NCI-H1930 (cell line): Measurements from ENCODE around the gene ITPRID2.
"Not testable (repeated sequence)": the region's sequence is repeated elsewhere in the genome, so short reads cannot be mapped to it uniquely, and the experiment has no call there.

Experiments used
- DNase-seq, 2 experiments: peaks; one replicate each; lab custom pipeline; 2025; lab: John Stamatoyannopoulos, UW

Gene ITPRID2

GRCh38 chr2:181916726-181917718 is 25.5 kb downstream of the ITPRID2 start:
- no peak for DNase-seq

- no peak for DNase-seq
Measured at GRCh38 chr2:181918188-181918587, 26.7 kb downstream of the ITPRID2 start.

DNA sequence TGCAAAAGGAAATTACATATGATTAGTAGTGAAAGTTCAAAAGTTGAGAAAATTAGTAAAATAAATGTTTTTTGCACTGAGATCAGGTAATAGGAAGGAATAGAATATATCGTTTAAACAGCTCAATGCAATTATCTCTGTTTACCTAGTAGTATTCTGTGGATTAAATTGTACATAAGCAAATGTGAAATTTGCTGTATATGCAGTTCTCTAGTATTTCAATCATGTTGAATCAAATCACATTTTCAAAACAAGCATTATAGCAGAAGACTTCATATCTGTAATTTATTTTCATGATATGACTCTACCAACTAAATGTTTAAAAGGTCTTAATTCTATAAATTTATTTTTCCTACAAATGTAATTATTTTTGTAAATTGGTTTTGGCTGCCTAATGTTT is 31.6 kb downstream of the ITPRID2 start:
- DNase-seq = no peak

DNA sequence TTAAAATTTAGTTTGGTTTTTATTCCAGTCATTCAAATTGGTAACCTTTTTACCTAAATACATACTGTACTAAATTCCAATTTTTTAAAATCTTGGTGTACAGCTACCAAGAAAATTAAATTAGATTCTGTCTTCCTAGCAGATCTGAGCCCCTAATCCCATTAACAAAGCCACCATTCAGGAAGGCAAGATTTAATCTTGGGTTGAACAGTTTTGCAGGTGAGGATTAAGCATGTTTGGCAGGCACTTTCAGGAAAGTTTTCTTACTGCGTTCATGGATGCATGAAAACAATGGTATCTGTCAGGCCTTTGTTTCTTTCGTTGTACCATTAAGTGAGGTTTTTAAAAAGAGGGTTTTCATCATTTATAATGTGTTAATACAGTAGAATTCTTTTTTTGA is 32.8 kb downstream of the ITPRID2 start:
- no peak for DNase-seq

DNA sequence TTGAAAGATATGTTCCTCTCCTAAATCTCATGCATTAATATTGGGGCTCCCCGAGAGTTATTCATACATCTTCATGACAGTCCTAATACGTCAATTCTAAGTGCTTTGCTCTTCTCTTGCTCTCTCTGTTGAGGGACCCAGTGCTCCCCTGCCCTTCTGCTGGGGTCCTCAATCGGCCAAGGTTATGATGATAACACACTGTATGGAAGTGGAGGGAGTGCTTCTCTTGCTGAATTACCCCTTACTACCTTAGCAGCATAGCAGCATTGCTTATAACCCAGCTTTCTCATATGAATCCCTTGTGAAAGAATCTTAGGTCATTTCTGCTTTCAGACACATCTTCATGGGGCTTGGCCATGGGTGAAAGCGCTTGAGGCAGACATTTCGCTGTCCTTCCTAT is 43.2 kb downstream of the ITPRID2 start:
- DNase-seq = no peak

DNA sequence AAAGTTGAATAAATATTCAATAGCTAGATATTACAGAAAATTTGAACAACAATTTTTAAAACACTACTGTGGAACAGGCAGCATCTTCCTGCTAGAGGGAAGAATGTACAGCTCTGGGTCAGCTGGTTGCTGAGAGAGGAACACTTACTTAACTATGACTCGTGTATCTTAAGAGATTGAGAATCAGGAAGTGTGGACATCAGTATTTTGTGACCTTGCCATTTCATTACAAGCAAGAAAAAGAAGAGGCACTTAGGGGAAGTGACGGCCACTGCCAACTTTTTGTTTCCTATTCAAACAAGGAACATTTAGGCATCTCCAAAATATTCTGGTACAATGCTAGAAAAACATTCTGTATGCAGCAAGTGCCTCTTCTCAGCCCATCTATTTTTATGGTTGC is 45.9 kb downstream of the ITPRID2 start:
- no peak for DNase-seq

GRCh38 chr2:181943411-181944124 is 52.0 kb downstream of the ITPRID2 start:
- DNase-seq = peak in 1 of 2 experiments; percentile 8

- DNase-seq = no peak
Measured at GRCh38 chr2:181944164-181944913, 52.8 kb downstream of the ITPRID2 start.

DNA sequence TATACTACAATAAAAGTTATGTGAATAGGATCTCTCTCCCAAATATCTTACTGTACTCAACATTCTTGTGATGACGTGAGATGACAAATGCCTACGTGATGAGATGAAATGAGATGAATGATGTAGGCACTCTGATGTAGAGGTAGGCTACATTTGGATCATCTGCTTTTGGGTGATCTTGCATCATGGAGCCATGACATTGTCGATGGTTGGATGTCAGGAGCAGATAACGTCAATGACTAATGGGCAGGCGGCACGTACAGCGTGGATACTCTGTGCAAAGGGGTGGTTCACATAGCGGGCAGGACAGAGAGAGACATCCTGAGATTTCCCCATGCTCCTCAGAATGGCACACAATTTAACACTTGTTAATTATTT is 53.4 kb downstream of the ITPRID2 start:
- no peak for DNase-seq

- no peak for DNase-seq
Measured at GRCh38 chr2:181946444-181947127, 55.1 kb downstream of the ITPRID2 start.

DNA sequence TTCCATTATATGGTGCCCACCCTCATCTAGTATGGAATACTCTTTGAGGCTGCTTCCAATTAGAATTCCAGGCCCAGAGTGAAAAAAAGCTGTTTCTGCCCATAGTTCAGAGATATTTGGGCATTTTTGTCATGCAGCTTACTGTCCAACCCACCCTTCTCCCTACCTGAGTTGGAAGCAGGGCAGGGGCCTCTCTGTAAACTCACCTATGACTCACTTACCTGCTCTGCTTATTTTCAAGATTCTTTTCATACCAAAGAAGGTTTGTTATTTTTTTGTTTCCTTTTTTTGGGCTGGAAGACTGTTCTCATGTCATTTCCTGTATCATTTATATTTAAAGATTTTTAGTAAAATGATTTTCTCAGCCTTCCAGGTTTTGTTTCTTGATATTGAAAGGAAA is 55.7 kb downstream of the ITPRID2 start:
- DNase-seq = no peak

GRCh38 chr2:181948227-181948626 is 56.7 kb downstream of the ITPRID2 start:
- no peak for DNase-seq

- DNase-seq = no peak
Measured at GRCh38 chr2:181949047-181949446, 57.5 kb downstream of the ITPRID2 start.

DNA sequence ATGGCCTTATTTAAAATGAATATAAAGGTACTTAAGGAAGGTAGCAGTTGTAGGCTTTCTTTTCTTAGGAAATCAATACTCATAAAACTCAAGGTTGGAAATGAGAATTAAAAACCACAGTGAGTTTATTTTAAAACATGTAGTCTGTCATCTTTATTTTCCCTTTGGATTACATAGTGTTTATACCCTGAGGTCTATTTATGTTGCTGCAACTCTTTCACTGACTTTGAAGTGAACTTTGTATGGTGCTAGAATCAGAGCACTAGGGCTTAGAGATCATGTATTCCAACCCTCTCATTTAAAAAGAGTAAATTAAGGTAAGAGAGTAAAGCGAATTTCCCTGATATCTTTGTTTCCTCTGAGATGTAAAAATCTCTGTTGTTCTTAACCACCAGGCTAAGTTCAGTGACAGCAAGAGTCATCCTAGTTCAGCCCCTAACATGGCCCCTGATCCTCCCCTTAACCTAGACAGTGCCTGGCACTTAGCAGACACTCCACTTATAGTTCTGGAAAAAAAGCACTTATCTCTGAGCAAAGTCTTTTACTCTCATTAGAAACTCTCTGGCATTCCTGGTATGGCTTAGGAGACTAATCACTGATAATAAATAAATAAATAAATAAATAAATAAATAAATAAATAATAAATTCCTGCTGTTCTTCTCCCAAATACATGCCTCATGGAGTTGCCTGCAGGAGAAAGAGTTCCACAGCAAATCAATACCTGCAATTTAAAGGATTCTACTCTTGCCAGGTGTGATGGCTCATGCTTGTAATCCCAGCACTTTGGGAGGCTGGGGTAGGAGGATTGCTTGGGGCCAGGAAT is 61.1 kb downstream of the ITPRID2 start:
- no peak for DNase-seq

GRCh38 chr2:181953881-181954537 is 62.5 kb downstream of the ITPRID2 start:
- DNase-seq = no peak

GRCh38 chr2:181954538-181954883 is 63.0 kb downstream of the ITPRID2 start:
- DNase-seq = no peak

DNA sequence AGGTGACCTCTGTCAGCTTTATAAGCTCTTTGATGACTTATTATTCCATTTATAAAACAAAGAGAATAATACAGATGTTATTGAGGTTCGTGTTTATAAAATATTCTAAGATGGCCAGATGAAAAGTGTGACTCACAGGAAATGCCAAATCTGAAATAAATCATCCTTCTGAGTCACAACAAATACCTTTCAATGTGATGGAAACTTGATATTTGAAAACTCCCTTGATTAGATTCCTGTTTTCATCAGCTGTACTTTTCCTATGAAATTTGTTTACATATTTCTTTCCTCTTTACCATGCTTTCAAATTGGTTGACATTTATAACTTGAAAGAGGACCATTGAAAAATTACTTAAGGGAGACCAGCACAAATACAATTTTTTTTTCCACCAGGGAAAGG is 63.5 kb downstream of the ITPRID2 start:
- no peak for DNase-seq

- DNase-seq = not testable (repeated sequence)
Measured at GRCh38 chr2:181955866-181956265, 64.3 kb downstream of the ITPRID2 start.

- DNase-seq = no peak
Measured at GRCh38 chr2:181957668-181958067, 66.1 kb downstream of the ITPRID2 start.

GRCh38 chr2:181958726-181959125 is 67.2 kb downstream of the ITPRID2 start:
- no peak for DNase-seq
